EH (cell line): ENCODE measurements around the gene SERPINA12.
"Not testable (repeated sequence)": the region's sequence is repeated elsewhere in the genome, so short reads cannot be mapped to it uniquely, and the experiment has no call there.

ENCODE experiments used
- DNase-seq: peaks from one replicate; pipeline ENCODE4 v3.0.0-alpha.2; 2015; ENCODE audit warnings: low read depth

Gene SERPINA12

DNA sequence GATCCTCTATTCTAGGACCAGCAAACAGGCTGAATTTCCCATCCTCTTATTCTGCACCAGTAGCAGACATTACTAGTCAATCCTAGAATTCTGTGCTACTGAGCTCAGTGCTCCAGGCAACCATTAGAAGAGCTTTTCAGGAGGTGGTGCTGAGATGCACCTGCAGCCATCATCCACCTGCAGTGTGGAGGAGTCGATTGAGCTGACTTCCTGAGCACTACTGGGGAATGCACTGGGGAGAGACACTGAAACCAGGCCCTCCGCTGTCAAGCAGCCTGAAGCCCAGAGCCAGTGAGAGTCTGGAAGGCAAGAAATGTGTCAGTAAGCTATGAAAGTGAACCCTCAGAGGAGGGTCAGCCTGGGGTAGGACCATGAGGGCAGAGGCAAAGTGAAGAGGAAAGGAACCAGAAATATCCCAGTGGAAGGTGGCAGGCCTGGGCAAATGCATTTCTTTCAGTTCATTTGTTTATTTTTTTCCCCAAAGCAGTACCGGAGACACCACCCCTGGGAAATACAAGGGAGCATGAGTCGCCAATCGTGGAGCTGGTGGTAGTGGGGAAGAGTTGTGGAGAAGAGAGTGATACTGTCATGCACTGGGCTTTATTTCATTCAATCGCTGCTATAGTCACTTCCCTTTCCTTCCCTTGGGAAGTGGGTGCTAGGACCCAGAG is 28.9 kb upstream of the SERPINA12 start:
- no peak for DNase-seq

DNA sequence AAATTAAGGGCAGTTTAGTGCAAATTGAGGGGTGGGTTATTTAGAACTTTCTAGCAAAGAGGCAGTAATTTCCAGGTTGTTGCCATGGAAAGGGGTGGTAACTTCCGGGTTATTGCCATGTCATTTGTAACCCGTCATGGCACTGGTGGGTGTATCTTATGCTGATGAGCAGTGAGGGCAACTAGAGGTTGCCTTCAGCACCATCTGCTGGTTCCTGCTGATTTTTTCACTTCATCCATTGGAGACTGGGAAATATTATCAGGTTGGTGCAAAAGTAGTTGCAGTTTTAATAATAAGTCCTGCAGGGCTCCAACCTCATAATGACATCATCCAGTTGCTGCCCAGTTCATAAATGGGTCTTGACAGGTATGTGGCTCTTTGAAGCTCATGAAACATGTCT is 27.6 kb upstream of the SERPINA12 start:
- DNase-seq, result peak; percentile 35

- no peak for DNase-seq
These were observed 26.2 kb upstream of the SERPINA12 start for GRCh38 chr14:94535506-94535905.

DNA sequence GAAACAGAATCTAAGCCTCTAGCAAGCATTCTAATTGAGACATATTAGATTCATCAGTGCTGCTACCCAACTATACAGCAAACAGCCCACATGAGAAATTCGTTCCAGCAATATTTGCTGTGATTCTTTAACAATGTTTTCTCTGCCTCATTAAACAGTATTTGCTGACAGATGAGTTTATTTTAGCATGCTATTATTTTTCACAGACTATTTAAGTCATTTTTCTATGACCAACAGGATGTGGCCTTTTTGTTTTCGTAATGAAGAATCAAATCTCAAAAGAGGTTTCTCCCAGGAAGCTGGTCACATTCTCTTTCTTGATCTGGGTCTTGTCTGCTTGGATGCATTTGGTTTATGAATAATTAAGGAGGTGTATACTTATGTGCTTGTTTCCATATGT is 23.2 kb upstream of the SERPINA12 start:
- peak; percentile 61 for DNase-seq

GRCh38 chr14:94531187-94531586 is 21.9 kb upstream of the SERPINA12 start:
- no peak for DNase-seq

- DNase-seq, result no peak
These were observed 14.8 kb upstream of the SERPINA12 start for GRCh38 chr14:94524093-94524492.

- DNase-seq, result no peak
These were observed 14.0 kb upstream of the SERPINA12 start for GRCh38 chr14:94523265-94523664.

DNA sequence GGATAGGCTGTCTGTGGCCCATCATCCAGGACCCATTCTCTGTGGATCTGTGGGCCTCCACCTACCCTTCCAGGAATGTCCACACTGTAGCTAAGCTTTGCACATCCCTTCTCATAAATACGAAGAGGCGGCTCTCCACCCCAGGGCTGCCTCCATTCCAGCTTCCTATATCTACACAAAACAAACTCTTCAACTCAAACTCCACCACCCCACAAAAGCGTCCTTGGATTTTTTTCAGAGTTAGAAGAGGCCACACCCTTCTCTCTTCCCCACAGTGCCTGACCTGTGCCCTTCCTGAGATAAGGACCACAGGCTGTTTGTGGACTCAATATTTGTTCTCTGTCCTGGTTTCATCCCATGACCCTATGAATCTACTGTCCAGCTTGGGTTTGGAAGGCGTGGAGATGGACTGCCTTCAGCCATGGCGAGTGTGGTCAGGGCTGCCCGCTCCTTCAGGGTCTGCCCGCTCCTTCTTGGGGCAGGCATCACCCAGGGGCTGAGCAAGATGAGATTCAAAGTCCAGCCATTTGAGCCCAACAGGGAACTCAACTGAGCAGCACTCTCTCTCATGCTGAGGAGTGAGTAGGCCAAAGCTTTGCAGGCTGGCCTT is 13.0 kb upstream of the SERPINA12 start:
- no peak for DNase-seq

DNA sequence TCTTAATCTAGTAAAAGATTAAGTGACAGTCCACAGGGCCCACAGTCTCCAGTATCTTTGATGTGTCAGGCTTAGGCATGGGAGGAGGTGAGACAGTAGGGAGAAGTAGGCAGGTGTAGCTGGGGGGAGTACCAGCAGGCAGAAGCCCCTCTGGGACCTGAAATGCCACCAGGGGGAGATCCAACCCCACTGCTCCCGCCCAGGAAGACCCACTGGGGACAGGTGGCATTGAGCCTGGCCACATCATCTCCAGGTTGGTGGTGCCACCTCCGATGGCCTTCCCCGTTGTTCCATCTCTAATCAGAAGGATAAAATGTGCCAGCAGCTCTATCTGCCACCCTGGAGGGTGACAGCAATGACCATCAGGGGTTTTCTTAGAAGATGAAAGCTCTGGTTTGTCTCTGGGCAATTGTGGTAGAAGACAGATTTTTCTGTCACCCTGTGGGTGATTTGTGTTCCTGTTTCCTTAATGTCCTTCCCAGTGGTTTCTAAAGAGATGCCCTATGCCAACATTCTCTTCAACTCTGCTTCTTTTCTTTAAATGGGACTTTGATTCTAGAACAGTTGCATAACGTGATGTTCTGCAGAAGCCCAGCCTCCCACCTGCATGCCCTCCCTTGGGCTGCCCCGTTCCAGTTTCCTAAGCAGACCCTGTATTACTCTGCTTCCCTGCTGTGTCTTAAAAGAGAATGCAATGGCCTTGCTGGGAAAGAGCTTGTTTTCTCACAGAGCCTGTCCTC is 12.3 kb upstream of the SERPINA12 start:
- no peak for DNase-seq

- no peak for DNase-seq
These were observed 8.5 kb upstream of the SERPINA12 start for GRCh38 chr14:94517641-94518257.

- no peak for DNase-seq
These were observed 8.0 kb upstream of the SERPINA12 start for GRCh38 chr14:94517248-94517640.

DNA sequence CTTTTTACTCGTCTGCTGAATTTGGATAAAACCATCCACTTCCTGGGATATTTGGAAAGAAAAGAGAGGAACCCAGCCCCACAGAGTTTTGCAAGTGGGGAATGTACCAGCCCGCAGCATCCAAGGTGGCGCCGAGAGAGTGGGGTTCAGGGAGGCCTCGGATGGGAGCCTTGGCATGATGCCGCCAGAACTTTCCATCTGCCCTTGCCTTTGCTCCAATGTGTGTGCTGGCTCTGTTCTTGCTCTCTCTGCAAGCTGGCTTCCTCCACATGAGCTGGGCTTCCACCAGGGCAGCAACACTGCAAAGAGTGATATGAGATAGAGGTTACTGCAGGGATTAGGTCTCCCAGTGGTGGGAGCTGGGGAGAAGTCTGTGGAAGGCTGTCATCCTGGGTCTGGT is 6.6 kb upstream of the SERPINA12 start:
- DNase-seq, result no peak

- no peak for DNase-seq
These were observed 6.2 kb upstream of the SERPINA12 start for GRCh38 chr14:94515426-94515825.

DNA sequence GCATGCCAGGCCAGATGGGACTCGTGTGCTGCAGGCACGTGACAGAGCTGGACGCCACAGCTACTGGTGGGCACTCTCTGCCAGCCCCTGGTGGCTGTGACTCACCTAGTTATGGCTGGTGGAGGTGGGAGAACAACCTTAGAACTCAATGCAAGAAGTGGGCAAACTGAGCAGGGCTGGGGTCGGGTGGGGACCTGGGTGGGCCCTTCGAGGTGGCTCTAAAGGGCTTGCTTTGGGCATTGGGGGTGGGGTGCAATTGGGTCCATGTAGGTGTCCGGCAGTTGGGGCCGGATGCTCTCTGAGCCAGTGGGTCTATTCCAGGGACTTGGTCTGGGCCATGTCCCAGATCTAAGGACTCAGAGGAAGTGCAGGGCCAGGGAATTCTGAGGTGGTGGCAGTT is 5.1 kb upstream of the SERPINA12 start:
- no peak for DNase-seq

DNA sequence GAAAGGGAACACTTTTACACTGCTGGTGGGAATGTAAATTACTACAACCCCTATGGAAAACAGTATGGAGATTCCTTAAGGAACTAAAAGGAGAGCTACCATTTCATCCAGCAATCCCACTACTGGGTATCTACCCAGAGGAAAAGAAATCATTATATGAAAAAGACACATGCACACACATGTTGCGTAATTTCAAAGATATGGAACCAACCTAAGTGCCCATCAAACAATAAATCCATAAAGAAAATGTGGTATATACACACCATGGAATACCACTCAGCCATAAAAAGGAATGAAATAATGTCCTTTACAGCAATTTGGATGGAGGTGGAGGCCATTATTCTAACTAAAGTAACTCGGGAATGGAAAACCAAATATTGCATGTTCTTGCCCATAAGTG is 1.2 kb upstream of the SERPINA12 start:
- not testable (repeated sequence) for DNase-seq

- DNase-seq, result no peak
These were observed 3.6 kb downstream of the SERPINA12 start for GRCh38 chr14:94505641-94506040.

DNA sequence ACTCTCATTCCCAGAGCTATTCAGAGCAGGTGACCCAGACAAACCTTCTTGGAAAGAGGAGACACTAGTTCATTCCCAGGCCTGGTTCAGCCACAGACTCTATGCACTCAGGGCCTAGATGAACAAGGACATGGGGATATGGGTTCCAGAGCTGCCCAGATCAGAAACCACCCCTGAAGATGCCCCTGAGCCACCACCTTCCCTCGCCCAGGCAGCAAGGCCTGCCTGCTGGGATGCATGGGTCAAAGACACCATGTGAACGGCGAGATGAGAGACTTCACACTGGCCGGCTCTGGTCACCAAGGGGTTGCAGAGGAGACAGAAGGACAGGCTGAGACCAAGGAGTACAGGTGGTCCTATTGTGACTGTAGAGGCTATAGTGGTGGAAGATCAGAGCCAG is 4.1 kb downstream of the SERPINA12 start:
- no peak for DNase-seq

DNA sequence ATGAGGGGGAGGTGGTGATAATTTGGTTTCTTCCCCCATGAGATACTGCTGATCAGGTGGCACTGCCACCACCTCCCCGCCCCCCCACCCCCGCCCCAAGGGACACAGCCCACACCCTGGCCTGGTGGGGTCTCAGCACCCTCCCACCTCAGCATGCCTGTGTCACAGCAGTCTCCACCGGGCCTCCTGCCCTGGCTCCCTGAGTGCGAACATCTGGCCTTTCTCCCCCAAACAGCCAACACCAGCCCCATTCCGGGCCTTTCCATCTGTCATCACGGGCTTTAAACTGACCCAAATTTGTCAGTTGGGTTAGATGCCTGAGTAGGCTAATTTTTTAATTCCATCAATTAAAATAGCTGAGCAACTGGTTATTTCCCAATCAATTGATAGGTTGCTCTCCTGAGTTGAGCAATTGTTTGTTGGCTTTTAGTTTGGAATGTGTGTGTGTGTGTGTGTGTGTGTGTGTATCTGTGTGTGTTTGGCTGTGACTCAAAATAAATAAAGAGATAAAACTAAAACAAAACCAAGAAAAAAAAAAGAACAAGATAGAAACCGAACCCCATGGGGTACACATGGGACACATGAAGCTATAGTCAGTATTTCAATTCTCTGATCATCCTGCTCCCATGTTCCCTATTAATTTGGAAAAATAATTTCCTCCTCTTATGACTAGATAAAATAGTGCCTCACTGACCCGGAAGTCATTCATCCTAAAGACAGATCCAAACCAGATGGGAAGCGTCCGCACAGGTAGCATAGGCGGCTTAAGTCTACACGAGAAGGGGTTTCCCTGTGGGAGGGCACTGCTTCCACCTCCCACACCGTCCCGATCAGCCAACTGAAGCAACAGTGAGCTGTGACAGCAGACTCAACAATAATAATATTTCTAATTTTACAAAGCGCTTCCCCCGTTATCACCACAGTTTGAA is 7.4 kb downstream of the SERPINA12 start:
- no peak for DNase-seq

GRCh38 chr14:94500264-94500663 is 9.0 kb downstream of the SERPINA12 start:
- DNase-seq, result no peak

DNA sequence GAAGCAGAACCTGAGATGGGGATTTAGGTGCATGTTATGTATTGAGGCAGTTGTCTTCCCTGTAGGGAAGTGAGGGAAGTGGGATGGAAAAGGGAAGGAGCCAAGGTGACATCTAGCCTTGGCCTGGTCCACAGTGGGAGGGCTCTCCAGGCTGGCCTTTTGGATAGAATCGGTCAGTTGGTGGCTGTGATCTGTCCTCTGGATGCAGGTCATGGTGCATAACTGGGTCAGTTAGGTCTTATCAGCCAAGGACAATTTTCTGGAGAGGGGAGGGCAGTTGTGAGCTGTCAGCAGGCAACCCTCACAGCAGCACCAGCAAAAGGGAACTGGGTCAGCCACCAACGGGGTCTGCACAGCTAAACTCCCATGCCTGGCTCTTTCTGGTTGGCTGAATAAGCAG is 9.6 kb downstream of the SERPINA12 start:
- no peak for DNase-seq

- DNase-seq, result no peak
These were observed 11.1 kb downstream of the SERPINA12 start for GRCh38 chr14:94498215-94498614.

DNA sequence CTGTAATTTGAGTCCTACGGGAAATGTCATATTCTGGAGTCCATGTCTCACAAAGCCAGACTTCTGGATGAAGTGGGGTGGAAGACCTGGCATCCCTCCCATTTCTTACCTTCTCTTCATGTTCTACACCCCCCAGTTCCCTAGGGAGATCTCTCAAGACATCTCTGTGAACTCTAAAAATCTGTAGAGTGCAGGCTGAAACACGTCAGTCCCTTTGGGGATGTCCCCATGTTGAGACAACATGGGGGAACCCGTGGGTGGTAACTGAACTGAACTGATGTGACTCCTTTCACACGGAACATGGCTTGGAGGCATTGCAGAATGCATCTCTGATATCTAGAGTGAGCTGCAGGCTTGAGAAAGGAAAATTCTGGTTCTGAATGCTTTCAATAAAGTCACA is 15.2 kb downstream of the SERPINA12 start:
- DNase-seq, result no peak
